Ovary (tissue), 3 donors: Measurements from ENCODE around the gene SRM.

Experiments used
- EP300 ChIP-seq: sonication (generic); formaldehyde crosslinking; IDR thresholded peaks from one replicate; pipeline ENCODE4 v1.6.1; 2017; ENCODE audit warnings: antibody characterized with exemption
- POLR2A ChIP-seq: fragments of 450-650 bp; IDR thresholded peaks from one replicate; pipeline ENCODE4 v1.6.1; 2017; ENCODE audit warnings: antibody characterized with exemption, mild to moderate bottlenecking, moderate library complexity
- TF ChIP-seq, protein P1 (sequence below), 3 donors: fragments of 450-650 bp in 2 of 3; fragments of 200-600 bp in 1 of 3; IDR thresholded peaks; one replicate each; pipeline versions ENCODE4 v1.5.1 to v1.8.0; 2016 to 2022; ENCODE audit warnings: antibody characterized with exemption in 3 of 3, mild to moderate bottlenecking in 1 of 3
- donor health status: DM: no; HTN: no; CAD: no.

DNA sequence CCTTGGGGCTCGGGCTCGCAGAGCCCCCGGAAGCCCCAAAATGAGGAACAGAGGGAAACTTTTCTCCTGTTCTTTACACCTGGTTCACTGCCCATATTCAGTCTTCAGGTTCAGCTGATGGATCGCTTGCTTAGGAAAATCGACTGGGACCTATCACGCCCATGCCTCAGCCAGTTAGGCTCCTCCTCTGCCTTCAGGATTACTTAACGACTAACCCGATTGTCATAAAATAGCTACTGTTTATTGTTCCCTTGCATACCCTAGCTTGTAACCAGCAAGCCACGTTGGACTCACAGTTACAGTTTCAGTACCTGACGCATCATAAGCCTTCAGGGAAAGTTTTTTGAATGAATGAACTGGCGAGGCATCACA is 46.7 kb downstream of the SRM start:
- TF ChIP-seq, protein P1, sequence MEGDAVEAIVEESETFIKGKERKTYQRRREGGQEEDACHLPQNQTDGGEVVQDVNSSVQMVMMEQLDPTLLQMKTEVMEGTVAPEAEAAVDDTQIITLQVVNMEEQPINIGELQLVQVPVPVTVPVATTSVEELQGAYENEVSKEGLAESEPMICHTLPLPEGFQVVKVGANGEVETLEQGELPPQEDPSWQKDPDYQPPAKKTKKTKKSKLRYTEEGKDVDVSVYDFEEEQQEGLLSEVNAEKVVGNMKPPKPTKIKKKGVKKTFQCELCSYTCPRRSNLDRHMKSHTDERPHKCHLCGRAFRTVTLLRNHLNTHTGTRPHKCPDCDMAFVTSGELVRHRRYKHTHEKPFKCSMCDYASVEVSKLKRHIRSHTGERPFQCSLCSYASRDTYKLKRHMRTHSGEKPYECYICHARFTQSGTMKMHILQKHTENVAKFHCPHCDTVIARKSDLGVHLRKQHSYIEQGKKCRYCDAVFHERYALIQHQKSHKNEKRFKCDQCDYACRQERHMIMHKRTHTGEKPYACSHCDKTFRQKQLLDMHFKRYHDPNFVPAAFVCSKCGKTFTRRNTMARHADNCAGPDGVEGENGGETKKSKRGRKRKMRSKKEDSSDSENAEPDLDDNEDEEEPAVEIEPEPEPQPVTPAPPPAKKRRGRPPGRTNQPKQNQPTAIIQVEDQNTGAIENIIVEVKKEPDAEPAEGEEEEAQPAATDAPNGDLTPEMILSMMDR (IDR thresholded peaks at IDR 0.05), result no peak
- TF ChIP-seq POLR2A, result no peak
- no peak for TF ChIP-seq EP300
